GM12878 (cell line): ENCODE measurements around the gene RNF150. TPM values are rescaled to one million over a fixed set of nuclear protein-coding genes. Genes with fewer than 3 reads are reported as not detected.

Experiments used
- ATAC-seq: fragments of 200-7000 bp; cut with Tn5 transposase; 3 replicates; pipeline ENCODE4 v1.9.1; 2020; ENCODE audit warnings: mild to moderate bottlenecking, moderate library complexity
- BruUV-seq: library from RNA; stranded (reverse); fragments of 400-500 nt; replicated peaks from 2 replicates; lab custom pipeline; 2021; lab: Mats Ljungman, UMichigan
- CTCF ChIA-PET: fragments of 300-600 bp; sonication (Branson Sonifier 250); formaldehyde crosslinking; extraction: SDS; loops from one replicate; lab custom pipeline; 2021; ENCODE audit warnings: inconsistent platforms; lab: Yijun Ruan, JAX
- POLR2A ChIA-PET: fragments of 350-600 bp; formaldehyde crosslinking; extraction: SDS; loops from one replicate; lab custom pipeline; 2021; ENCODE audit warnings: inconsistent platforms; lab: Charles Lee
- RAD21 ChIA-PET: fragments of 300-600 bp; sonication (Branson Sonifier 250); formaldehyde crosslinking; loops from one replicate; lab custom pipeline; 2023; ENCODE audit warnings: antibody characterized with exemption; ENCODE audit not compliant: unreplicated experiment; lab: Charles Lee
- SMC1A ChIA-PET: fragments of 300-600 bp; sonication (Branson Sonifier 250); formaldehyde crosslinking; loops from one replicate; lab custom pipeline; 2023; ENCODE audit not compliant: unreplicated experiment, uncharacterized antibody; lab: Charles Lee
- DNase-seq: peaks from one replicate; pipeline ENCODE4 v3.0.0-alpha.2; 2011; ENCODE audit warnings: low read depth, low spot score
- FAIRE-seq: peaks from 3 replicates; lab custom pipeline; 2011; peaks lifted over from hg19 to GRCh38; lab: Jason Lieb, UNC
- H2AFZ ChIP-seq: 2 replicates; pipeline ENCODE4 v1.6.0; 2011; ENCODE audit warnings: low read depth, low read length, control low read depth; ENCODE audit not compliant: control insufficient read depth
- H3K27ac ChIP-seq: 2 replicates; pipeline ENCODE4 v1.5.1; 2011; ENCODE audit warnings: control low read depth; ENCODE audit not compliant: control insufficient read depth, insufficient read depth
- H3K27me3 ChIP-seq, 2 experiments: replicated peaks in 1 of 2; 2 replicates each; pipeline versions ENCODE4 v1.6.0 to v1.6.1; 2011; ENCODE audit warnings: low read length in 1 of 2; ENCODE audit not compliant: control insufficient read depth in 2 of 2, insufficient read depth in 2 of 2
- H3K36me3 ChIP-seq, 2 experiments: 2 replicates each; pipeline ENCODE4 v1.5.1; 2011; ENCODE audit warnings: low read length in 1 of 2; ENCODE audit not compliant: control insufficient read depth in 2 of 2, insufficient read depth in 2 of 2
- H3K4me1 ChIP-seq: 2 replicates; pipeline ENCODE4 v1.6.1; 2011; ENCODE audit warnings: mild to moderate bottlenecking, low read length, moderate library complexity, mixed read lengths; ENCODE audit not compliant: control insufficient read depth, insufficient read depth
- H3K4me2 ChIP-seq: 2 replicates; pipeline ENCODE4 v1.6.0; 2011; ENCODE audit warnings: control low read depth; ENCODE audit not compliant: control insufficient read depth, insufficient read depth
- H3K4me3 ChIP-seq: fragments of 200-600 bp; sonication (generic); 2 replicates; pipeline ENCODE4 v1.5.1; 2016
- H3K79me2 ChIP-seq: 2 replicates; pipeline ENCODE4 v1.6.0; 2011; ENCODE audit warnings: low read length; ENCODE audit not compliant: control insufficient read depth, insufficient read depth
- H3K9ac ChIP-seq: 2 replicates; pipeline ENCODE4 v1.8.0; 2011; ENCODE audit warnings: low read length, control low read depth, mixed read lengths; ENCODE audit not compliant: control insufficient read depth, insufficient read depth
- H3K9me3 ChIP-seq: replicated peaks from 3 replicates; pipeline ENCODE4 v1.5.1; 2011; ENCODE audit warnings: mild to moderate bottlenecking, low read length; ENCODE audit not compliant: control insufficient read depth, insufficient read depth
- H4K20me1 ChIP-seq: 2 replicates; pipeline ENCODE4 v1.6.0; 2011; ENCODE audit not compliant: control insufficient read depth, insufficient read depth
- ATF7 ChIP-seq: fragments of 450-650 bp; IDR thresholded peaks from 2 replicates; pipeline ENCODE4 v1.6.1; 2016; ENCODE audit warnings: low read depth, mild to moderate bottlenecking
- BMI1 ChIP-seq: fragments of 450-650 bp; IDR thresholded peaks from 2 replicates; pipeline ENCODE4 v1.6.1; 2016; ENCODE audit warnings: mild to moderate bottlenecking, moderate library complexity, borderline replicate concordance
- ESRRA ChIP-seq: IDR thresholded peaks from 2 replicates; pipeline ENCODE4 v1.6.1; 2012; ENCODE audit warnings: mild to moderate bottlenecking, low read length, improper control_type of control experiment
- ETV6 ChIP-seq, 2 experiments: fragments of 450-650 bp in 1 of 2; IDR thresholded peaks in 1 of 2; conservative IDR thresholded peaks in 1 of 2; 2 replicates each; pipeline ENCODE4 v1.6.1; 2014; ENCODE audit warnings: antibody characterized with exemption in 1 of 2, borderline replicate concordance in 1 of 2, low read depth in 1 of 2, mild to moderate bottlenecking in 1 of 2, moderate library complexity in 1 of 2
- FOXM1 ChIP-seq: IDR thresholded peaks from 2 replicates; pipeline ENCODE4 v1.6.1; 2012; ENCODE audit warnings: low read depth, mild to moderate bottlenecking, inconsistent platforms, low read length, moderate library complexity
- JUND ChIP-seq: IDR thresholded peaks from 2 replicates; pipeline ENCODE4 v1.6.1; 2012; ENCODE audit warnings: low read depth, mild to moderate bottlenecking, low read length, improper control_type of control experiment, moderate library complexity
- NR2C1 ChIP-seq: fragments of 450-650 bp; IDR thresholded peaks from 2 replicates; pipeline ENCODE4 v1.6.1; 2017; ENCODE audit warnings: antibody characterized with exemption, mild to moderate bottlenecking, moderate library complexity
- POLR2AphosphoS2 ChIP-seq: IDR thresholded peaks from 2 replicates; pipeline ENCODE4 v1.6.1; 2011; ENCODE audit warnings: low read depth, mild to moderate bottlenecking, low read length, improper control_type of control experiment, moderate library complexity
- POU2F2 ChIP-seq: IDR thresholded peaks from 3 replicates; pipeline ENCODE4 v1.6.1; 2011; ENCODE audit warnings: low read depth, mild to moderate bottlenecking, low read length, borderline replicate concordance
- RAD21 ChIP-seq: IDR thresholded peaks from 2 replicates; pipeline ENCODE4 v1.6.1; 2011; ENCODE audit warnings: mild to moderate bottlenecking, low read depth, low read length, moderate library complexity; ENCODE audit not compliant: insufficient read depth
- SMAD5 ChIP-seq: IDR thresholded peaks from 2 replicates; pipeline ENCODE4 v1.6.1; 2016; ENCODE audit warnings: antibody characterized with exemption, low read depth
- STAT1 ChIP-seq: fragments of 450-650 bp; conservative IDR thresholded peaks from 2 replicates; pipeline ENCODE4 v1.6.1; 2014; ENCODE audit warnings: antibody characterized with exemption, mild to moderate bottlenecking
- TCF12 ChIP-seq: IDR thresholded peaks from 2 replicates; pipeline ENCODE4 v1.6.1; 2011; ENCODE audit warnings: low read depth, mild to moderate bottlenecking, low read length
- WGBS: methylation state at CpG from one replicate; pipeline ENCODE4 v1.1.6; 2016; ENCODE audit warnings: low lambda C conversion rate; ENCODE audit not compliant: insufficient replicate concordance, insufficient coverage; ENCODE audit errors: missing lambda C conversion rate; 5-methylcytosine and 5-hydroxymethylcytosine counted together
- in situ Hi-C: fragments of 300-500 bp; cut with MboI; formaldehyde crosslinking; loops from 9 replicates; pipeline ENCODE4 v1.14.3; 2018; ENCODE audit warnings: mixed read lengths
- intact Hi-C: fragments of 100-400 bp; cut with micrococcal nuclease; formaldehyde crosslinking; loops from one replicate; pipeline ENCODE4 v1.14.2; 2022; ENCODE audit not compliant: unreplicated experiment
- polyA plus RNA-seq, 11 experiments: library from polyadenylated mRNA; depleted of rRNA in 4 of 11; unstranded in 6 of 11; stranded (reverse) in 5 of 11; fragments of >200 nt; fragmentation: Nextera tagmentation in 4 of 11; fragmentation: Illumina TruSeq in 1 of 11; extraction: Ambion mirVana in 4 of 11; extraction: Trizol in 1 of 11; gene quantifications; 1 replicate in 1 of 11; 2 replicates in 10 of 11; pipeline versions ENCODE4 v1.2.1 to v1.2.3, GENCODE V29; 2011 to 2016; ENCODE audit warnings: inconsistent platforms in 2 of 11, missing spikeins in 2 of 11, low read depth in 1 of 11
- total RNA-seq, 4 experiments: library from RNA; depleted of rRNA in 3 of 4; stranded (reverse); fragments of >200 nt in 3 of 4; fragmentation: Illumina TruSeq in 1 of 4; extraction: Trizol in 1 of 4; gene quantifications; 2 replicates each; pipeline versions ENCODE4 v1.2.1 to v1.2.3, GENCODE V29; 2013 to 2021
- TF ChIP-seq, protein P1 (sequence below): IDR thresholded peaks from 2 replicates; pipeline ENCODE4 v1.6.1; 2012; ENCODE audit warnings: improper control_type of control experiment, low read depth, low read length; ENCODE audit not compliant: insufficient replicate concordance

Gene RNF150
- total and polyA plus RNA-seq, 10 of the 15 experiments (the other 5 are each of a cell fraction or from before 2014, with no cell fraction given) = 0.01 to 2.3 (median 0.04) TPM; not detected in 6

DNA sequence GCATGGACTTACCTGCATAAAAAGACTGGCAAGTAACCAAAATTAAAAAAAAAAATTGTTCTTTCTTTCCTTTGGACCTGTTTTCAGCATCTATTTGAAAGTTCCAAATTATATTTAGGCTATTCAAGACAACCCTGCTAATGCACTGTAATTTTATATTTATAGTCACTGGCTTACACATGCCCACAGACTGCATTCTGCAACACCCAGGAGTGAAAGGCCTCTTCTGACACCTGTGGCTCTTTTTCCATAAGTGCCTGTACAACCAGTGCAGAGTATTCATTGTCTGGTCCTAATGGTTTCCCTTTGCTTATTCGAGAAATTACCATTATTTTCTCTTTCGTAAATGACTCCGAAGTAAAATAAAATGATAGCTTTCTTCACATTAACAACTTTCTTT, 143.3 kb downstream of the RNF150 start:
- no TSS peak for BruUV-seq
- ATAC-seq = no peak
- ChIA-PET RAD21 (no interaction called here), SMC1A (no interaction called here), POLR2A (no interaction called here)
- in situ Hi-C loops = no loop called here
- Histone ChIP-seq H3K4me2 (no peak overlapping the region), H3K79me2 (no peaks in the 10 kb centered on the region), H3K36me3 (no peaks in the 10 kb centered on the region), H3K27me3 (no peaks in the 10 kb centered on the region)
- WGBS = 40% methylated on average over 3 of the region's 3 CpGs
- no peak for TF ChIP-seq ETV6 (conservative IDR thresholded peaks at IDR 0.05 in 1 of 2, IDR thresholded peaks at IDR 0.05 in 1 of 2; ENCODE audit: borderline replicate concordance in 1 of 2, low read depth in 1 of 2)
- TF ChIP-seq RAD21 = no peak
- TF ChIP-seq BMI1 = no peak
- no peak for TF ChIP-seq SMAD5
- no peak for TF ChIP-seq POU2F2
- TF ChIP-seq FOXM1 = no peak
- no peak for TF ChIP-seq STAT1
- no peak for TF ChIP-seq POLR2AphosphoS2
- TF ChIP-seq NR2C1 = no peak
- no peak for TF ChIP-seq TCF12
- TF ChIP-seq ATF7 = no peak
- TF ChIP-seq, protein P1, sequence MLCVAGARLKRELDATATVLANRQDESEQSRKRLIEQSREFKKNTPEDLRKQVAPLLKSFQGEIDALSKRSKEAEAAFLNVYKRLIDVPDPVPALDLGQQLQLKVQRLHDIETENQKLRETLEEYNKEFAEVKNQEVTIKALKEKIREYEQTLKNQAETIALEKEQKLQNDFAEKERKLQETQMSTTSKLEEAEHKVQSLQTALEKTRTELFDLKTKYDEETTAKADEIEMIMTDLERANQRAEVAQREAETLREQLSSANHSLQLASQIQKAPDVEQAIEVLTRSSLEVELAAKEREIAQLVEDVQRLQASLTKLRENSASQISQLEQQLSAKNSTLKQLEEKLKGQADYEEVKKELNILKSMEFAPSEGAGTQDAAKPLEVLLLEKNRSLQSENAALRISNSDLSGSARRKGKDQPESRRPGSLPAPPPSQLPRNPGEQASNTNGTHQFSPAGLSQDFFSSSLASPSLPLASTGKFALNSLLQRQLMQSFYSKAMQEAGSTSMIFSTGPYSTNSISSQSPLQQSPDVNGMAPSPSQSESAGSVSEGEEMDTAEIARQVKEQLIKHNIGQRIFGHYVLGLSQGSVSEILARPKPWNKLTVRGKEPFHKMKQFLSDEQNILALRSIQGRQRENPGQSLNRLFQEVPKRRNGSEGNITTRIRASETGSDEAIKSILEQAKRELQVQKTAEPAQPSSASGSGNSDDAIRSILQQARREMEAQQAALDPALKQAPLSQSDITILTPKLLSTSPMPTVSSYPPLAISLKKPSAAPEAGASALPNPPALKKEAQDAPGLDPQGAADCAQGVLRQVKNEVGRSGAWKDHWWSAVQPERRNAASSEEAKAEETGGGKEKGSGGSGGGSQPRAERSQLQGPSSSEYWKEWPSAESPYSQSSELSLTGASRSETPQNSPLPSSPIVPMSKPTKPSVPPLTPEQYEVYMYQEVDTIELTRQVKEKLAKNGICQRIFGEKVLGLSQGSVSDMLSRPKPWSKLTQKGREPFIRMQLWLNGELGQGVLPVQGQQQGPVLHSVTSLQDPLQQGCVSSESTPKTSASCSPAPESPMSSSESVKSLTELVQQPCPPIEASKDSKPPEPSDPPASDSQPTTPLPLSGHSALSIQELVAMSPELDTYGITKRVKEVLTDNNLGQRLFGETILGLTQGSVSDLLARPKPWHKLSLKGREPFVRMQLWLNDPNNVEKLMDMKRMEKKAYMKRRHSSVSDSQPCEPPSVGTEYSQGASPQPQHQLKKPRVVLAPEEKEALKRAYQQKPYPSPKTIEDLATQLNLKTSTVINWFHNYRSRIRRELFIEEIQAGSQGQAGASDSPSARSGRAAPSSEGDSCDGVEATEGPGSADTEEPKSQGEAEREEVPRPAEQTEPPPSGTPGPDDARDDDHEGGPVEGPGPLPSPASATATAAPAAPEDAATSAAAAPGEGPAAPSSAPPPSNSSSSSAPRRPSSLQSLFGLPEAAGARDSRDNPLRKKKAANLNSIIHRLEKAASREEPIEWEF = no peak
- TF ChIP-seq ESRRA = no peak
- no peak for TF ChIP-seq JUND
- TF ChIP-seq, all 136 proteins: peak for 0
- DNase-seq (no peak), FAIRE-seq (no peak)
- CTCF ChIA-PET = no interaction called here
- H3K27ac ChIP-seq = no peak overlapping the region
- H2AFZ ChIP-seq = no peak overlapping the region
- no peaks in the 10 kb centered on the region for H4K20me1 ChIP-seq
- no peak overlapping the region for H3K4me3 ChIP-seq
- H3K4me1 ChIP-seq = no peaks in the 10 kb centered on the region
- H3K9me3 ChIP-seq = no peaks in the 10 kb centered on the region
- intact Hi-C loops = no loop called here
- no peak overlapping the region for H3K9ac ChIP-seq
